HepG2 (cell line): ENCODE data around the gene PEX11G. TPM values are rescaled to one million over a fixed set of nuclear protein-coding genes. Genes with fewer than 3 reads are reported as not detected.
A peak's percentile ranks its signal among the peaks of the same experiment; 100 is the strongest.

Experiments used
- CBX5 ChIP-seq: sonication (generic); formaldehyde crosslinking; IDR thresholded peaks from 2 replicates; pipeline ENCODE4 v1.4.0; 2020; ENCODE audit warnings: missing genetic modification reagents, borderline replicate concordance
- CCAR2 ChIP-seq: fragments of 200-400 bp; formaldehyde crosslinking; optimal IDR thresholded peaks from 2 replicates; pipeline ENCODE3; 2018; ENCODE audit warnings: low read depth, mild to moderate bottlenecking, low read length, moderate library complexity
- HNRNPUL1 ChIP-seq: fragments of 200-400 bp; formaldehyde crosslinking; IDR thresholded peaks from 2 replicates; pipeline ENCODE4 v1.6.1; 2017; ENCODE audit warnings: low read depth, mild to moderate bottlenecking, low read length, moderate library complexity
- KAT7 ChIP-seq: IDR thresholded peaks from 2 replicates; pipeline ENCODE4 v1.6.1; 2018; ENCODE audit warnings: borderline replicate concordance, missing compliant biosample characterization
- KAT8 ChIP-seq: IDR thresholded peaks from 2 replicates; pipeline ENCODE4 v1.6.1; 2016; ENCODE audit warnings: missing genetic modification reagents, missing compliant biosample characterization
- NFIB ChIP-seq: sonication (generic); formaldehyde crosslinking; IDR thresholded peaks from 2 replicates; pipeline ENCODE4 v1.9.0; 2021; ENCODE audit warnings: missing genetic modification reagents, mild to moderate bottlenecking, borderline replicate concordance
- SCMH1 ChIP-seq: sonication (generic); formaldehyde crosslinking; IDR thresholded peaks from 2 replicates; pipeline ENCODE4 v1.9.0; 2021; ENCODE audit warnings: missing genetic modification reagents, mild to moderate bottlenecking, borderline replicate concordance
- TCF7 ChIP-seq: sonication (generic); IDR thresholded peaks from 2 replicates; pipeline ENCODE4 v1.6.1; 2016; ENCODE audit warnings: antibody characterized with exemption, low read depth
- ZNF468 ChIP-seq: sonication (generic); formaldehyde crosslinking; IDR thresholded peaks from 2 replicates; pipeline ENCODE4 v1.8.0; 2022; ENCODE audit warnings: mild to moderate bottlenecking, moderate library complexity, missing genetic modification reagents
- ZNF724P ChIP-seq: sonication (generic); formaldehyde crosslinking; IDR thresholded peaks from 2 replicates; pipeline ENCODE4 v1.8.0; 2022; ENCODE audit warnings: missing genetic modification reagents, borderline replicate concordance
- polyA plus RNA-seq, 8 experiments: library from polyadenylated mRNA; depleted of rRNA in 3 of 8; stranded (reverse) in 7 of 8; unstranded in 1 of 8; fragments of >200 nt; fragmentation: Illumina TruSeq in 4 of 8; extraction: Trizol in 4 of 8; gene quantifications; 2 replicates each; pipeline versions ENCODE4 v1.2.1 to v1.2.3, GENCODE V29; 2011 to 2016; ENCODE audit warnings: low read depth in 4 of 8, missing spikeins in 1 of 8, mixed read lengths in 1 of 8; ENCODE audit not compliant: insufficient read depth in 1 of 8
- total RNA-seq, 5 experiments: library from RNA; depleted of rRNA; stranded (reverse); fragments of >200 nt; fragmentation: Illumina TruSeq; extraction: Trizol; gene quantifications; 2 replicates each; pipeline ENCODE4 v1.2.3, GENCODE V29; 2016; ENCODE audit warnings: low read depth in 1 of 5
- TF ChIP-seq, protein P1 (sequence below): IDR thresholded peaks from 2 replicates; pipeline ENCODE4 v1.6.1; 2016; ENCODE audit warnings: control low read depth
- TF ChIP-seq, protein P2 (sequence below), 2 experiments: fragments of 450-650 bp in 1 of 2; sonication (generic) in 1 of 2; formaldehyde crosslinking in 1 of 2; IDR thresholded peaks; 2 replicates each; pipeline versions ENCODE4 v1.6.1 to v1.8.0; 2016 to 2022; ENCODE audit warnings: antibody characterized with exemption in 1 of 2, mild to moderate bottlenecking in 1 of 2, missing genetic modification reagents in 1 of 2
- TF ChIP-seq, protein P3 (sequence below): sonication (generic); formaldehyde crosslinking; conservative IDR thresholded peaks from 2 replicates; pipeline ENCODE4 v1.8.1; 2023; ENCODE audit warnings: missing genetic modification reagents
- TF ChIP-seq, protein P4 (sequence below): sonication (generic); formaldehyde crosslinking; IDR thresholded peaks from 2 replicates; pipeline ENCODE4 v1.4.0; 2020; ENCODE audit warnings: missing genetic modification reagents

Gene PEX11G
- total and polyA plus RNA-seq, 2 of the 13 experiments (the other 11 are each of a cell fraction or from before 2014, with no cell fraction given), result not detected

DNA sequence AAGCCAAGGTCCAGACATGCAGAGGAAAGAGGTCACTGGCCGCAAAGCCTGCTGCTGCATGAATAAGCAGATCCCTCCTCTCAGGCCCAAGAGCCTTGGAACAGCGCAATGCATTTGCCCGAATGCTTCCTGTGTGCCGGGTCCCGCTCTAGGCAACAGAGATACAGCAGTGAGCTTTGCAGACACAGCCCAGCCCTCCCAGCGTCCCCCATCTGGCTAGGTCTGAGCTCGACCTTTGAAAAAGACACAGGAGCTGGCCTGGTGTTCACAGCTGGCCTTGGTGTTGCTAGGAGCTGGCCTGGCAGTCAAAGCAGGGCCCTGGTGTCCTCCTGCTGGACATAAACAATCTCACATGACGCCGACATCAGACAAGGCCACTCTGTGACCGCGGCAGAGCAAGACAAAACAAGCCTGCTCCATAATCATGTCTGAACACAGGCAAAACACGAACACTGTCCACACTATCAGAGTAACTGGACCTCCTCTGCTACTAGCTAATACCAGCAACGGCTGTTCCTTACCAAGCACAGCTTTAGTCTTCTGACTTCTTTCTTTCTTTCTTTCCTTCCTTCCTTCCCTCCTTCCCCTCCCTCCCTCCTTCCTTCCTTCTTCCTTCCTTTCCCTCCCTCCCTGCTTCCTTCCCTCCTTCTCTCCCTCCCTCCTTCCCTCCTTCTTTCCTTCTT is 5.7 kb upstream of the PEX11G start (continued):
- TF ChIP-seq, protein P1, sequence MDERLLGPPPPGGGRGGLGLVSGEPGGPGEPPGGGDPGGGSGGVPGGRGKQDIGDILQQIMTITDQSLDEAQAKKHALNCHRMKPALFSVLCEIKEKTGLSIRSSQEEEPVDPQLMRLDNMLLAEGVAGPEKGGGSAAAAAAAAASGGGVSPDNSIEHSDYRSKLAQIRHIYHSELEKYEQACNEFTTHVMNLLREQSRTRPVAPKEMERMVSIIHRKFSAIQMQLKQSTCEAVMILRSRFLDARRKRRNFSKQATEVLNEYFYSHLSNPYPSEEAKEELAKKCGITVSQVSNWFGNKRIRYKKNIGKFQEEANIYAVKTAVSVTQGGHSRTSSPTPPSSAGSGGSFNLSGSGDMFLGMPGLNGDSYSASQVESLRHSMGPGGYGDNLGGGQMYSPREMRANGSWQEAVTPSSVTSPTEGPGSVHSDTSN (CRISPR knock-in tag), result no peak
- TF ChIP-seq TCF7, result no peak
- peak; percentile 51 for TF ChIP-seq KAT8 (CRISPR knock-in tag)
- TF ChIP-seq HNRNPUL1, result no peak
- TF ChIP-seq, protein P2, sequence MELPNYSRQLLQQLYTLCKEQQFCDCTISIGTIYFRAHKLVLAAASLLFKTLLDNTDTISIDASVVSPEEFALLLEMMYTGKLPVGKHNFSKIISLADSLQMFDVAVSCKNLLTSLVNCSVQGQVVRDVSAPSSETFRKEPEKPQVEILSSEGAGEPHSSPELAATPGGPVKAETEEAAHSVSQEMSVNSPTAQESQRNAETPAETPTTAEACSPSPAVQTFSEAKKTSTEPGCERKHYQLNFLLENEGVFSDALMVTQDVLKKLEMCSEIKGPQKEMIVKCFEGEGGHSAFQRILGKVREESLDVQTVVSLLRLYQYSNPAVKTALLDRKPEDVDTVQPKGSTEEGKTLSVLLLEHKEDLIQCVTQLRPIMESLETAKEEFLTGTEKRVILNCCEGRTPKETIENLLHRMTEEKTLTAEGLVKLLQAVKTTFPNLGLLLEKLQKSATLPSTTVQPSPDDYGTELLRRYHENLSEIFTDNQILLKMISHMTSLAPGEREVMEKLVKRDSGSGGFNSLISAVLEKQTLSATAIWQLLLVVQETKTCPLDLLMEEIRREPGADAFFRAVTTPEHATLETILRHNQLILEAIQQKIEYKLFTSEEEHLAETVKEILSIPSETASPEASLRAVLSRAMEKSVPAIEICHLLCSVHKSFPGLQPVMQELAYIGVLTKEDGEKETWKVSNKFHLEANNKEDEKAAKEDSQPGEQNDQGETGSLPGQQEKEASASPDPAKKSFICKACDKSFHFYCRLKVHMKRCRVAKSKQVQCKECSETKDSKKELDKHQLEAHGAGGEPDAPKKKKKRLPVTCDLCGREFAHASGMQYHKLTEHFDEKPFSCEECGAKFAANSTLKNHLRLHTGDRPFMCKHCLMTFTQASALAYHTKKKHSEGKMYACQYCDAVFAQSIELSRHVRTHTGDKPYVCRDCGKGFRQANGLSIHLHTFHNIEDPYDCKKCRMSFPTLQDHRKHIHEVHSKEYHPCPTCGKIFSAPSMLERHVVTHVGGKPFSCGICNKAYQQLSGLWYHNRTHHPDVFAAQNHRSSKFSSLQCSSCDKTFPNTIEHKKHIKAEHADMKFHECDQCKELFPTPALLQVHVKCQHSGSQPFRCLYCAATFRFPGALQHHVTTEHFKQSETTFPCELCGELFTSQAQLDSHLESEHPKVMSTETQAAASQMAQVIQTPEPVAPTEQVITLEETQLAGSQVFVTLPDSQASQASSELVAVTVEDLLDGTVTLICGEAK (IDR thresholded peaks at IDR 0.05), result peak; percentile 19; the same call in 1 of the 2 replicates
- TF ChIP-seq, protein P2 (CRISPR knock-in tag; IDR thresholded peaks at IDR 0.05), result no peak; the same call in 1 of the 2 replicates
- TF ChIP-seq NFIB (CRISPR knock-in tag), result no peak
- TF ChIP-seq, protein P3, sequence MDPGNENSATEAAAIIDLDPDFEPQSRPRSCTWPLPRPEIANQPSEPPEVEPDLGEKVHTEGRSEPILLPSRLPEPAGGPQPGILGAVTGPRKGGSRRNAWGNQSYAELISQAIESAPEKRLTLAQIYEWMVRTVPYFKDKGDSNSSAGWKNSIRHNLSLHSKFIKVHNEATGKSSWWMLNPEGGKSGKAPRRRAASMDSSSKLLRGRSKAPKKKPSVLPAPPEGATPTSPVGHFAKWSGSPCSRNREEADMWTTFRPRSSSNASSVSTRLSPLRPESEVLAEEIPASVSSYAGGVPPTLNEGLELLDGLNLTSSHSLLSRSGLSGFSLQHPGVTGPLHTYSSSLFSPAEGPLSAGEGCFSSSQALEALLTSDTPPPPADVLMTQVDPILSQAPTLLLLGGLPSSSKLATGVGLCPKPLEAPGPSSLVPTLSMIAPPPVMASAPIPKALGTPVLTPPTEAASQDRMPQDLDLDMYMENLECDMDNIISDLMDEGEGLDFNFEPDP (CRISPR knock-in tag), result no peak
- TF ChIP-seq ZNF468, result no peak
- peak; percentile 20; the same call in 1 of the 2 replicates for TF ChIP-seq CBX5 (CRISPR knock-in tag)
- TF ChIP-seq ZNF724P, result no peak
- TF ChIP-seq KAT7 (CRISPR knock-in tag), result no peak
- no peak for TF ChIP-seq SCMH1 (CRISPR knock-in tag)
- TF ChIP-seq, protein P4, sequence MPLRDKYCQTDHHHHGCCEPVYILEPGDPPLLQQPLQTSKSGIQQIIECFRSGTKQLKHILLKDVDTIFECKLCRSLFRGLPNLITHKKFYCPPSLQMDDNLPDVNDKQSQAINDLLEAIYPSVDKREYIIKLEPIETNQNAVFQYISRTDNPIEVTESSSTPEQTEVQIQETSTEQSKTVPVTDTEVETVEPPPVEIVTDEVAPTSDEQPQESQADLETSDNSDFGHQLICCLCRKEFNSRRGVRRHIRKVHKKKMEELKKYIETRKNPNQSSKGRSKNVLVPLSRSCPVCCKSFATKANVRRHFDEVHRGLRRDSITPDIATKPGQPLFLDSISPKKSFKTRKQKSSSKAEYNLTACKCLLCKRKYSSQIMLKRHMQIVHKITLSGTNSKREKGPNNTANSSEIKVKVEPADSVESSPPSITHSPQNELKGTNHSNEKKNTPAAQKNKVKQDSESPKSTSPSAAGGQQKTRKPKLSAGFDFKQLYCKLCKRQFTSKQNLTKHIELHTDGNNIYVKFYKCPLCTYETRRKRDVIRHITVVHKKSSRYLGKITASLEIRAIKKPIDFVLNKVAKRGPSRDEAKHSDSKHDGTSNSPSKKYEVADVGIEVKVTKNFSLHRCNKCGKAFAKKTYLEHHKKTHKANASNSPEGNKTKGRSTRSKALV, result 0 out of 2 replicates have a peak, but pooled peaks have one; percentile 58
- TF ChIP-seq CCAR2, result no peak
